K562 (cell line): ENCODE results near the gene NINJ2. TPM values are rescaled to one million over a fixed set of nuclear protein-coding genes. Genes with fewer than 3 reads are reported as not detected.
A peak's percentile ranks its signal among the peaks of the same experiment; 100 is the strongest.

Experiments
- ATAC-seq: fragments of 200-7000 bp; cut with Tn5 transposase; 3 replicates; pipeline ENCODE4 v1.9.1; 2020; ENCODE audit warnings: moderate library complexity
- BruUV-seq: library from RNA; stranded (reverse); fragments of 400-500 nt; replicated peaks from 2 replicates; lab custom pipeline; 2021; lab: Mats Ljungman, UMichigan
- CTCF ChIA-PET: fragments of 300-600 bp; formaldehyde crosslinking; extraction: SDS; loops from one replicate; lab custom pipeline; 2021; ENCODE audit warnings: low intra/inter-chr PET ratio; lab: Yijun Ruan, JAX
- POLR2A ChIA-PET: fragments of 300-600, 350-650 bp; sonication (Branson Sonifier 250); formaldehyde crosslinking; extraction: SDS; loops from one replicate; lab custom pipeline; 2021; ENCODE audit warnings: antibody characterized with exemption, inconsistent platforms; lab: Yijun Ruan, JAX
- DNase-seq, 4 experiments: peaks; one replicate each; pipeline versions ENCODE4 v3.0.0 to v3.0.0-alpha.2; 2011 to 2018; ENCODE audit warnings: low spot score in 3 of 4, mixed read lengths in 3 of 4; ENCODE audit errors: extremely low read depth in 1 of 4
- FAIRE-seq: peaks from 2 replicates; lab custom pipeline; 2011; peaks lifted over from hg19 to GRCh38; lab: Jason Lieb, UNC
- H2AFZ ChIP-seq: 2 replicates; pipeline ENCODE4 v1.6.0; 2011; ENCODE audit warnings: low read depth, low read length, control low read depth, inconsistent platforms
- H3K27ac ChIP-seq: fragments of 200-600 bp; 3 replicates; pipeline ENCODE4 v1.8.0; 2011; ENCODE audit warnings: low read depth, mild to moderate bottlenecking, control low read depth, inconsistent platforms, low read length, moderate library complexity, mixed read lengths; ENCODE audit errors: extremely low read depth
- H3K27me3 ChIP-seq, 2 experiments: fragments of 300-600 bp in 1 of 2; 2 replicates in 1 of 2; 3 replicates in 1 of 2; pipeline versions ENCODE4 v1.6.0 to v1.8.0; 2011; ENCODE audit warnings: inconsistent platforms in 2 of 2, low read length in 2 of 2, mild to moderate bottlenecking in 1 of 2, mixed read lengths in 1 of 2, moderate library complexity in 1 of 2; ENCODE audit not compliant: control insufficient read depth in 2 of 2, insufficient read depth in 2 of 2
- H3K36me3 ChIP-seq: fragments of 300-600 bp; 3 replicates; pipeline ENCODE4 v1.8.0; 2011; ENCODE audit warnings: mild to moderate bottlenecking, low read length, inconsistent platforms; ENCODE audit not compliant: control insufficient read depth, insufficient read depth
- H3K4me1 ChIP-seq, 2 experiments: fragments of 200-600 bp in 1 of 2; replicated peaks in 1 of 2; 2 replicates in 1 of 2; 3 replicates in 1 of 2; pipeline versions ENCODE4 v1.5.1 to v1.8.0; 2011; ENCODE audit warnings: inconsistent platforms in 2 of 2, low read length in 2 of 2, mild to moderate bottlenecking in 1 of 2, mixed read lengths in 1 of 2, moderate library complexity in 1 of 2; ENCODE audit not compliant: control insufficient read depth in 2 of 2, insufficient read depth in 2 of 2
- H3K4me2 ChIP-seq: 2 replicates; pipeline ENCODE4 v1.6.1; 2011; ENCODE audit warnings: low read length, control low read depth, inconsistent platforms, mixed read lengths; ENCODE audit not compliant: insufficient read depth
- H3K4me3 ChIP-seq: fragments of 200-600 bp; sonication (generic), shearing (Covaris generic); 2 replicates; pipeline ENCODE4 v1.5.1; 2016; ENCODE audit warnings: control low read depth, inconsistent platforms
- H3K79me2 ChIP-seq: fragments of 200-600 bp; 3 replicates; pipeline ENCODE4 v1.8.0; 2011; ENCODE audit warnings: low read length, inconsistent platforms; ENCODE audit not compliant: control insufficient read depth, insufficient read depth
- H3K9ac ChIP-seq, 2 experiments: 2 replicates each; pipeline versions ENCODE4 v1.6.0 to v1.6.1; 2011; ENCODE audit warnings: low read depth in 2 of 2, low read length in 2 of 2, control low read depth in 1 of 2, inconsistent platforms in 1 of 2, mild to moderate bottlenecking in 1 of 2, mixed read lengths in 1 of 2; ENCODE audit not compliant: insufficient read depth in 1 of 2
- H3K9me1 ChIP-seq: one replicate; pipeline ENCODE4 v1.6.0; 2011; ENCODE audit warnings: inconsistent platforms, mild to moderate bottlenecking, low read length, moderate library complexity; ENCODE audit not compliant: control insufficient read depth, insufficient read depth
- H3K9me3 ChIP-seq: replicated peaks from 2 replicates; pipeline ENCODE4 v1.5.1; 2011; ENCODE audit warnings: low read depth, low read length, inconsistent platforms; ENCODE audit not compliant: control insufficient read depth, insufficient read depth
- H4K20me1 ChIP-seq: replicated peaks from 2 replicates; pipeline ENCODE4 v1.6.1; 2011; ENCODE audit warnings: low read length, inconsistent platforms, mixed read lengths; ENCODE audit not compliant: control insufficient read depth, insufficient read depth
- CBX1 ChIP-seq: sonication (generic); IDR thresholded peaks from 2 replicates; pipeline ENCODE4 v1.6.1; 2016; ENCODE audit warnings: antibody characterized with exemption, low read depth, mild to moderate bottlenecking
- DPF2 ChIP-seq: fragments of 450-650 bp; IDR thresholded peaks from 2 replicates; pipeline ENCODE4 v1.6.1; 2016
- MAFF ChIP-seq: IDR thresholded peaks from 2 replicates; pipeline ENCODE4 v1.6.1; 2012; ENCODE audit warnings: low read length, improper control_type of control experiment
- PHF20 ChIP-seq: fragments of 450-650 bp; IDR thresholded peaks from 2 replicates; pipeline ENCODE4 v1.6.1; 2018; ENCODE audit not compliant: partially characterized antibody
- ZNF695 ChIP-seq: fragments of 450-650 bp; formaldehyde crosslinking; IDR thresholded peaks from 2 replicates; pipeline ENCODE4 v1.4.0; 2020; ENCODE audit warnings: mild to moderate bottlenecking, moderate library complexity
- WGBS: fragments of 100-300 bp; shearing (Covaris generic); methylation state at CpG from one replicate; pipeline ENCODE4 v1.1.6; 2016; ENCODE audit warnings: low coverage, mixed read lengths; ENCODE audit not compliant: insufficient coverage; ENCODE audit errors: missing lambda C conversion rate; 5-methylcytosine and 5-hydroxymethylcytosine counted together
- in situ Hi-C: fragments of 300-500 bp; cut with MboI; formaldehyde crosslinking; loops from 4 replicates; pipeline ENCODE4 v1.15.0; 2018; ENCODE audit warnings: inconsistent platforms, mixed read lengths
- intact Hi-C: fragments of 100-400 bp; cut with micrococcal nuclease; formaldehyde crosslinking; loops from 2 replicates; pipeline ENCODE4 v1.14.2; 2022
- polyA plus RNA-seq, 8 experiments: library from polyadenylated mRNA; depleted of rRNA in 4 of 8; stranded (reverse) in 5 of 8; unstranded in 3 of 8; fragments of >200 nt; fragmentation: Nextera tagmentation in 2 of 8; fragmentation: Illumina TruSeq in 1 of 8; extraction: Ambion mirVana in 2 of 8; extraction: Trizol in 1 of 8; gene quantifications; 2 replicates each; pipeline versions ENCODE4 v1.2.1 to v1.2.3, GENCODE V29; 2011 to 2014; ENCODE audit warnings: inconsistent platforms in 1 of 8, missing spikeins in 1 of 8
- total RNA-seq, 7 experiments: library from RNA; depleted of rRNA in 6 of 7; stranded (reverse); fragments of >200 nt in 6 of 7; fragmentation: Illumina TruSeq in 2 of 7; extraction: Trizol in 2 of 7; gene quantifications; 2 replicates each; pipeline versions ENCODE4 v1.2.1 to v1.2.3, GENCODE V29; 2011 to 2021; ENCODE audit warnings: low replicate concordance in 1 of 7
- TF ChIP-seq, protein P1 (sequence below): sonication (generic); formaldehyde crosslinking; IDR thresholded peaks from 2 replicates; pipeline ENCODE4 v1.8.1; 2022; ENCODE audit warnings: missing genetic modification reagents
- TF ChIP-seq, protein P2 (sequence below): fragments of 450-650 bp; formaldehyde crosslinking; IDR thresholded peaks from 2 replicates; pipeline ENCODE4 v1.4.0; 2022; ENCODE audit warnings: missing genetic modification characterization

The NINJ2 gene
- total and polyA plus RNA-seq, 9 of the 15 experiments (the other 6 are each of a cell fraction or from before 2014, with no cell fraction given), result 2.6 to 16.0 (median 4.5) TPM

DNA sequence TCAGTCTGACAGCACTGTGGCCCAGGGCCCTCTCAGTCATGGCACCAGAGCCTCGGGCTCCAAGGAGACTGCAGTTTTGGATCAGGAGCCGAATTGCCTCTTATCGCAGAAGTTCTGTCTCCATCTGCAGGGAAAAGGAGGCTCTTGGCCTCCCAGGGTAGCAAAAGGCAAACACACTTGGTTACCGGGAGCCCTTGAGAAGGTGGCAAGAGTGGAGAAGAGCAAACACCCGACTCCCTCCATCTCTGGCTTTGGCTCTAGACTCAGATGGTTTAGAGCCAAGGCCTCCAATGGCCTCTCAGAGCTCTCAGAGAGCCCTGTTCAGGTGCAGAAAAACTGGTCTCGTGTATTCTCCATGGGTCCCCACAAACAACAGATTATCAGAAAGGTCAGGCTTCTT, 44.6 kb downstream of the NINJ2 start:
- H3K4me2 ChIP-seq, result no peak overlapping the region
- ChIA-PET CTCF (no interaction called here), POLR2A (interaction anchor here (0.6 kb wide), 1 partner anchor 88 kb away, joined by 3 read pairs; no protein-coding TSS in a partner anchor)
- no peak overlapping the region for H3K4me3 ChIP-seq
- H3K36me3 ChIP-seq, result no peaks in the 10 kb centered on the region
- H3K27ac ChIP-seq, result no peak overlapping the region
- FAIRE-seq (no peak), ATAC-seq (no peak), DNase-seq (no peak)
- 46% methylated on average over 4 of the region's 6 CpGs for WGBS
- BruUV-seq, result no TSS peak
- no peak overlapping the region for H2AFZ ChIP-seq
- TF ChIP-seq, protein P1, sequence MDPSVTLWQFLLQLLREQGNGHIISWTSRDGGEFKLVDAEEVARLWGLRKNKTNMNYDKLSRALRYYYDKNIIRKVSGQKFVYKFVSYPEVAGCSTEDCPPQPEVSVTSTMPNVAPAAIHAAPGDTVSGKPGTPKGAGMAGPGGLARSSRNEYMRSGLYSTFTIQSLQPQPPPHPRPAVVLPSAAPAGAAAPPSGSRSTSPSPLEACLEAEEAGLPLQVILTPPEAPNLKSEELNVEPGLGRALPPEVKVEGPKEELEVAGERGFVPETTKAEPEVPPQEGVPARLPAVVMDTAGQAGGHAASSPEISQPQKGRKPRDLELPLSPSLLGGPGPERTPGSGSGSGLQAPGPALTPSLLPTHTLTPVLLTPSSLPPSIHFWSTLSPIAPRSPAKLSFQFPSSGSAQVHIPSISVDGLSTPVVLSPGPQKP, result no peak
- no peak for TF ChIP-seq MAFF
- TF ChIP-seq ZNF695, result no peak
- TF ChIP-seq DPF2, result no peak
- no peak for TF ChIP-seq CBX1
- TF ChIP-seq, protein P2, sequence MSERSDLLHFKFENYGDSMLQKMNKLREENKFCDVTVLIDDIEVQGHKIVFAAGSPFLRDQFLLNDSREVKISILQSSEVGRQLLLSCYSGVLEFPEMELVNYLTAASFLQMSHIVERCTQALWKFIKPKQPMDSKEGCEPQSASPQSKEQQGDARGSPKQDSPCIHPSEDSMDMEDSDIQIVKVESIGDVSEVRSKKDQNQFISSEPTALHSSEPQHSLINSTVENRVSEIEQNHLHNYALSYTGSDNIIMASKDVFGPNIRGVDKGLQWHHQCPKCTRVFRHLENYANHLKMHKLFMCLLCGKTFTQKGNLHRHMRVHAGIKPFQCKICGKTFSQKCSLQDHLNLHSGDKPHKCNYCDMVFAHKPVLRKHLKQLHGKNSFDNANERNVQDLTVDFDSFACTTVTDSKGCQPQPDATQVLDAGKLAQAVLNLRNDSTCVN (CRISPR knock-in tag), result no peak
- TF ChIP-seq PHF20, result no peak
- no peaks in the 10 kb centered on the region for H3K9me1 ChIP-seq
- H4K20me1 ChIP-seq, result no peaks in the 10 kb centered on the region
- H3K9ac ChIP-seq, result peak overlapping the region in 1 of 2 experiments; percentile 45; a peak in 1 of 4 replicates
- H3K27me3 ChIP-seq, result no peaks in the 10 kb centered on the region
- intact Hi-C loops, result no loop called here
- peaks cover 4 to 8% of the 10 kb centered on the region in 2 experiments; a peak in 3 of 5 replicates for H3K4me1 ChIP-seq
- in situ Hi-C loops, result no loop called here
- no peaks in the 10 kb centered on the region for H3K9me3 ChIP-seq
- H3K79me2 ChIP-seq, result no peaks in the 10 kb centered on the region
